Rectal smooth muscle tissue (tissue), 1 donor: Measurements from ENCODE around the gene PPP1CA.

Experiments
- H3K27ac ChIP-seq: one replicate; pipeline ENCODE4 v1.7.0; 2013; ENCODE audit warnings: low read depth, low read length, inconsistent platforms
- H3K27me3 ChIP-seq: one replicate; pipeline ENCODE4 v1.7.0; 2013; ENCODE audit warnings: low read length; ENCODE audit not compliant: control insufficient read depth, insufficient read depth
- H3K36me3 ChIP-seq: one replicate; pipeline ENCODE4 v1.7.0; 2013; ENCODE audit warnings: low read length; ENCODE audit not compliant: control insufficient read depth, insufficient read depth
- H3K4me1 ChIP-seq: one replicate; pipeline ENCODE4 v1.7.0; 2013; ENCODE audit warnings: low read length; ENCODE audit not compliant: control insufficient read depth, insufficient read depth
- H3K4me3 ChIP-seq: one replicate; pipeline ENCODE4 v1.7.0; 2013; ENCODE audit warnings: low read length
- H3K9ac ChIP-seq: one replicate; pipeline ENCODE4 v1.7.0; 2013; ENCODE audit warnings: low read length

Gene PPP1CA

DNA sequence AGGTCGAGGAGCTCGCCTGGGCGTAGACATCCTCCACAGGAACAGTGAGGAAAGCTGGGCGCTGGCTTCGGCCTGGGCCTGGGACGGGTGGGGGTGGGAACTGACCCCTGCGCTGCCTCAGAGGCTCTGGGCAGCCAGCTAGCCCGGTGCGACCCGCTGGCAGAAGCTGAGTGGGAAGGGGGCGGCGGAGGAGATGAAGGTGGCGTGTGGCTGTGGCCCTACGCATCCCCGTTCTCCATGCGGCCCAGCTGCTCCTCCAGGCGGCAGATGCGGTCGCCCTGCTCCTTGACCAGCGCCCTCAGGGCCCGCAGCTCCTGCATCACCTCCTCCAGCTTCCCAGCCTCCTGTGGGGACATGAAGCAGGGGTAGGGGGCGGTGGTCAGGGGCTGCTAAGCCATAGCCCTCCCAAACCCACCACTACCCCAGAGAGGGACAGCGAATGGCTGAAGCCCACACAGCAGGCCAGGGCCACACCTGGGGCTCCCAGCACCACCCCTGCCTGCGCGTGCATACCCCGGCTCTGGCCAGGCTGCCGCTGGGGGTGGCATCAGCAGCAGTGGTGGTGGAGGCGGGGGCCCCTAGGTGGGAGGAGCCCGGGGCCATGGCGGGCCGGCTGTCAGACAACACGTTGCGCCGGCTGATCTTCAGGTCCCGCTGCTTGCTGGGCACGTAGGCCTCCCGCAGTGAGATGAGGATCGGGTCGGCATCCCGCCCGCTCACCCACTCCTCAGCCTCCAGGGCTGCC, 36.7 kb upstream of the PPP1CA start:
- H3K36me3 ChIP-seq, result peaks cover 9% of the 10 kb centered on the region
- peak overlapping the region; percentile 60 for H3K4me3 ChIP-seq
- H3K27me3 ChIP-seq, result no peaks in the 10 kb centered on the region
- H3K4me1 ChIP-seq, result no peaks in the 10 kb centered on the region
- no peak overlapping the region for H3K27ac ChIP-seq
- no peak overlapping the region for H3K9ac ChIP-seq

DNA sequence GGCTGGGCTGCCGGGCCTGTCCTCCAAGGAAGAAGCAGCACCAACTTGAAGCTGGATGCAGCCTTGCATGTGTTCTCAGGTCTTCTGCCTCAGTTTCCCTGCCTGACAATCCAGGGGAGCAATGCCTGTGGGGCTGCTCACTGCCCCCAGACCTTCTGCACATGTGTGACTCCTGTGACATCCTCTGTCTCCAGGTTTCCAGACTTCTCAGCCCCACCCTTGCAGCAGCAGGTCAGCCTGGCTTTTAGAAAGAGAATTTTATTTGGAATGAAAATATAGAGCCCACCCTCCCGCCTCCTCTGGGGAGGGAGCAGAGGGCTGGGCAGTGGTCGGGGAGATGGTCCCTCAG, 36.1 kb upstream of the PPP1CA start:
- H3K27me3 ChIP-seq, result no peaks in the 10 kb centered on the region
- H3K4me3 ChIP-seq, result peak overlapping the region; percentile 60
- no peak overlapping the region for H3K9ac ChIP-seq
- no peak overlapping the region for H3K27ac ChIP-seq
- H3K36me3 ChIP-seq, result peaks cover 11% of the 10 kb centered on the region
- no peaks in the 10 kb centered on the region for H3K4me1 ChIP-seq

DNA sequence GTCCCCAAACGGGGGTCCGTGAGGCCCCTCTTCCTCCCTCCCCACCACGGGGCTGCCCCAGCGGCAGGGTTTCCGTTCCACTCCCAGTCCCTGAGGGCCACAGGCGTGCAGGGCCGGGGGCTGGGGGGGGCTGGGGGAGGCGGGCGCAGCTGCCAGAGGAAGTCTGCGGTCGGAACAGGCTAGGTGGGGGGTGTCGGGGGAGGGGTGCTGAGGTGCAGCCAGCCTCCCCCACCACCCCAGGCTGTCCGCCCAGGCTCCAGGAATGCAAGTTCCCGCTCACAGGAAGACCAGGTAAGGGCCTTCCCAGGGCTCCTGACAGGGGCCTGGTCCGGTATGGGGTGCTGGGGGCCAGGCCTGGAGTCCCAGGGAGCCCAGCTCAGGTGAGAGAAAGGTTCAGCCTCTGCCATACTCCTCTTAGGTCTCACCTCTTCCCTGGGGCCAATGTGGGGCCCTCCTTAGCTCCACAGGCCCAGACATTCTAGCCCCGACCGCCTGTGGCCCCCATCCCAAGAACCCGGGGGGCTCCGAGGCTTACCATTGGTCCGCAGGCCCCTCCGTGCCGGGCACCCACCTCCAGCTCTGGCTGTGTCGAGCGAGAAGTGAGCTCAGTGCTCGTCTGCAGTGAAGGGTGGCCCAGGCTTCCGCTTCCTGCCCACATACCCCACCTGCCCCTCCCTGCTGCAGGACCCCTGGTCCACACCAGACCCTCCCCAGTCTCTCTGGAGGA, 35.6 kb upstream of the PPP1CA start, which contains the start of gene PTPRCAP:
Gene PTPRCAP, minus strand, starts transcription at position 601 of the 727 bp plus-strand sequence. Its CDS starts 63 bp downstream, at position 538.
- no peak within 1 kb of the TSS for H3K27ac ChIP-seq
- no peak within 1 kb of the TSS for H3K9ac ChIP-seq
- no peaks in the 10 kb centered on the region for H3K27me3 ChIP-seq
- peak within 1 kb of the TSS; percentile 60 for H3K4me3 ChIP-seq
- H3K4me1 ChIP-seq, result no peaks in the 10 kb centered on the region
- peaks cover 13% of the 10 kb centered on the region for H3K36me3 ChIP-seq

DNA sequence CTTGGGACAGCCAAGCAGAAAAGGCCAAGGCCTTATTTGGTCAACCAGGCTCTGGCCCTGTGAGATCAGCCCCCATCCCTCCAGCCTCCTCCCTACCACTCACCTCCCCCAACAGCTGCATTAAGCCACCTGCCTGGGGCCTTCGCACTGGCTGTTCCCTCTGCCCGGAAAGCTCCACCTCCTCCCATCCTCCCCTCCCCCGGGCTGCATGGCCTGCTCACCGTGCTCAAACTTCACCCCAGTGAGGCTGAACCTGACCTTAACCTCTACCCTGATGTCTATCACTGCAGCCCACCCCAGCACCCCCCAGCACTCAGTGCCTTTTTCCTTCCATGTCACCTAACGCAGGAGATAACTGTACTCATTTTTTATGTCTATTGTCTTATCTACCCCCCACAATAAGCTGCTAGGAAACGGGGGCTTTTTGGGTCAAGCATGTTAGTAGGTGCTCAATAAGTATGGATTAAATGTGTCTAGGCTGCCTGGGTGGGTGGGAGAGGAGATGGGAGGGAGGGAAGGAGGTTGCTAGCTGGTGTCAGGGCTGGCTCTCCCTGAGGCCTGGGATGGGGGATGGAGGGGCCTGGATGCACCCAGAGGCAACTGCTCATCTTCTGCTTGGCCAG, 34.9 kb upstream of the PPP1CA start:
- Histone ChIP-seq H3K27me3 (no peaks in the 10 kb centered on the region), H3K4me3 (peak overlapping the region; percentile 57), H3K4me1 (no peaks in the 10 kb centered on the region), H3K36me3 (peaks cover 15% of the 10 kb centered on the region), H3K27ac (no peak overlapping the region), H3K9ac (no peak overlapping the region)

DNA sequence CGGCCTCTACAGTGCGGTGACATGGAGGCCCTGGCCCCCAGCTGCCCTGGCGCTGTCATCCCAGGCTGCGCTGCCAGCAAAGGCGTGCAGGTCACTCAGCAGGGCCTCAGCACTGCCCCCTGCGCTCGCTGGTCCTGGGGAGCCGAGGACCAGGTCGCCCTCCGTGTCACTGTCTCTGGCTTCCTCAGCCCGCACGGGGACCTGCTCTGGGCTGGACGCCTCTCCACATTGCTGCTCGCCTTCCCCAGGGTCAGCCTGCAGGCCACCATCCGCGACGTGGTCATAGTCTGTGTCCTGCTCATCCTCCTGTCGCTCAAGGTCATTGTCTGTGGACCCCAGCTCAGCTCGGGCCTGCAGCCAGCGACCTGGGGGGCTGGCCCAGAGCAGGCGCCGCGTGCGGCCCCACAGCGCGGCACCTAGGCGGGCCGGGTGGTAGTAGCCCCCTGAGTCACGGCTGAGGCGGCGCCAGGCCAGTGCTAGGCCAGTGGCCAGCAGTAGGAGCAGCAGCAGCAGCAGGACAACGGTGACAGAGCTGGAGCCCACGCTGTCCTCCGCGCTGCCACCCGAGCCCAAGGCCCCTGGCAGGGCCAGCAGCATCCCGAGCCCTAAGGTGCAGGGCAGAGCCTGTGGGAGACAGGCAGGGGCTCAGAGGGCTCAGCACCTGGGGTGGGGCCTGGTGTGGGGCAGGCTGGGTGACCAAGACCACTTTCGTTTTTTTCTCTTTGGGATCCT, 34.2 kb upstream of the PPP1CA start:
- peaks cover 15% of the 10 kb centered on the region for H3K36me3 ChIP-seq
- peak overlapping the region; percentile 6 for H3K27ac ChIP-seq
- H3K27me3 ChIP-seq, result no peaks in the 10 kb centered on the region
- peak overlapping the region; percentile 57 for H3K4me3 ChIP-seq
- H3K4me1 ChIP-seq, result no peaks in the 10 kb centered on the region
- H3K9ac ChIP-seq, result no peak overlapping the region

DNA sequence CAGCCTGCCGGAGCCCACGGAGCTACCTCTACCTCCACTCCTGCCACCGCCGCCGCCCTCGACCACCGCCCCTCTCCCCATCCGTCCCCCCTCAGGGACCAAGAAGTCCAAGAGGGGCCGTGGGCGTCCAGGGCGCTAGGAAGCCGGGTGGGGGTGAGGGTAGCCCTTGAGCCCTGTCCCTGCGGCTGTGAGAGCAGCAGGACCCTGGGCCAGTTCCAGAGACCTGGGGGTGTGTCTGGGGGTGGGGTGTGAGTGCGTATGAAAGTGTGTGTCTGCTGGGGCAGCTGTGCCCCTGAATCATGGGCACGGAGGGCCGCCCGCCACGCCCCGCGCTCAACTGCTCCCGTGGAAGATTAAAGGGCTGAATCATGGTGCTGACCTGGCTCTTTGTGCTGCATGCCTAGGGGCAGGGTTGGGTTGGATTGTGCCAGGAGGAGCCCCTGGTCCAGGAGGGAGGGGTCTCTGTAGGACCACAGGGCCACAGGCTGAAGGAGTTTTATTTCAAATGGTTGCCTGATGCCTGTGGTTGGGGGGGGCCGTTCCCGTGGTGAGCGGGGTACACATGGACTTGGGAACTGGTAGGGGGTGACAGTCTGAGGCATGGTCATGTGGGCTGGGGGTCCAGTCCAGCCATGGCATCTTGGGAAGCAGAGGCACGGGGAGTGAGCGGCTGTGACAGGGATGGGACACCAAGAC, 33.5 kb upstream of the PPP1CA start:
- no peaks in the 10 kb centered on the region for H3K4me1 ChIP-seq

DNA sequence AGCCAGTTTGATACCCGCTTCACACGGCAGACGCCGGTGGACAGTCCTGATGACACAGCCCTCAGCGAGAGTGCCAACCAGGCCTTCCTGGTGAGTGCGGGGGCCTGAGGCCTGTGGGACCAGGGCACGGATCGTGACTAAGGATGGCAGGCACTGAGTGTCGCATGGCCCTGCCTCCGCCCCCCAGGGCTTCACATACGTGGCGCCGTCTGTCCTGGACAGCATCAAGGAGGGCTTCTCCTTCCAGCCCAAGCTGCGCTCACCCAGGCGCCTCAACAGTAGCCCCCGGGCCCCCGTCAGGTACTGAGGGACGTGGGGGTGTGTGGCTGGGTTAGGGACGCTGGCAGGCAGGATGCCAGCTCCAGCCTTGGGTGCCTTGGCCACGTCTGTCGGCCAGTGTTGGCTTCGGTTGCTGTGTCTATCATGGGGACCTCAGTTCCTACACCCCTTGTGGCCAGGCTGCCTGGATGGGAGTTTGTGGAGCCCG, 32.8 kb upstream of the PPP1CA start:
- H3K9ac ChIP-seq, result no peak overlapping the region
- no peak overlapping the region for H3K4me3 ChIP-seq
- H3K27ac ChIP-seq, result no peak overlapping the region
- H3K4me1 ChIP-seq, result peaks cover 1% of the 10 kb centered on the region
- H3K36me3 ChIP-seq, result peaks cover 15% of the 10 kb centered on the region
- no peaks in the 10 kb centered on the region for H3K27me3 ChIP-seq

More for the DNA sequence above, 33.5 kb upstream of the PPP1CA start:
- Histone ChIP-seq H3K9ac (no peak overlapping the region), H3K36me3 (peaks cover 15% of the 10 kb centered on the region), H3K27me3 (no peaks in the 10 kb centered on the region), H3K27ac (no peak overlapping the region), H3K4me3 (no peak overlapping the region)

DNA sequence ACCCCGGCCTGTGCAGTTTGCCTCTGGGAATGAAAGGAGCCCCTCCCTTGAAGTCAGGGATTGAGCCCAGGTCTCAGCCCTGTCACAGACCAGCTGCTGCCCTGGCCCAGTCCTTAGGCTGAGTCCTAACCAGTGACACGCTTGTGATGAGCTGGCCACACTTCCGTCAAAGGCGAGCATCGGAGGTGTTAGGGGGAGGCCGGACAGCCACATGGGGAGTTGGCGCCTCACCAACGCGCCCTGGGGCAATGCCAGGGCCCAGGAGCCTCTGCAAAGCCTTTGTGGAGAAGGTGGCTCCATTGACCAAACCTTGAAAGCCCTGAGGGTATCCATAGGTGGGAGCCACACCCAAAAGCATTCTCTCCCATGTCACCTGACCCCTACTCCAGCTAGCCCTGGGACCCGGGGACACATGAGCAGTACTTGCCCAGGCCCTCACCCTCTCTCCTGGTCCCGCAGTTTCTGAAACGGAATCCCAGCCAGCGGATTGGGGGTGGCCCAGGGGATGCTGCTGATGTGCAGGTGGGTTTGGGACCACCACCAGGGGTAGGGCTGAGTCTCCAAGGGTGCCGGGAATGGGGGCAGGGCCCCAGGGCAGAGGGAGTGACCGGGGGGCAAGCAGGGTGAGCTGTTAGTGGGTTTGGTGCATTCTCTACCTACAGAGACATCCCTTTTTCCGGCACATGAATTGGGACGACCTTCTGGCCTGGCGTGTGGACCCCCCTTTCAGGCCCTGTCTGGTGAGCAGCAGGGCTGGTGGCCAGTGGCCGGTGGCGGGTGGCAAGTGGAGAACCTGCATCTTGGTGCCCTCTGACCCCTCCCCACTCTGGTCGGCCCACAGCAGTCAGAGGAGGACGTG, 32.1 kb upstream of the PPP1CA start:
- H3K27ac ChIP-seq, result no peak overlapping the region
- H3K4me3 ChIP-seq, result no peak overlapping the region
- H3K4me1 ChIP-seq, result peaks cover 6% of the 10 kb centered on the region
- H3K36me3 ChIP-seq, result peaks cover 15% of the 10 kb centered on the region
- H3K27me3 ChIP-seq, result no peaks in the 10 kb centered on the region
- H3K9ac ChIP-seq, result no peak overlapping the region

DNA sequence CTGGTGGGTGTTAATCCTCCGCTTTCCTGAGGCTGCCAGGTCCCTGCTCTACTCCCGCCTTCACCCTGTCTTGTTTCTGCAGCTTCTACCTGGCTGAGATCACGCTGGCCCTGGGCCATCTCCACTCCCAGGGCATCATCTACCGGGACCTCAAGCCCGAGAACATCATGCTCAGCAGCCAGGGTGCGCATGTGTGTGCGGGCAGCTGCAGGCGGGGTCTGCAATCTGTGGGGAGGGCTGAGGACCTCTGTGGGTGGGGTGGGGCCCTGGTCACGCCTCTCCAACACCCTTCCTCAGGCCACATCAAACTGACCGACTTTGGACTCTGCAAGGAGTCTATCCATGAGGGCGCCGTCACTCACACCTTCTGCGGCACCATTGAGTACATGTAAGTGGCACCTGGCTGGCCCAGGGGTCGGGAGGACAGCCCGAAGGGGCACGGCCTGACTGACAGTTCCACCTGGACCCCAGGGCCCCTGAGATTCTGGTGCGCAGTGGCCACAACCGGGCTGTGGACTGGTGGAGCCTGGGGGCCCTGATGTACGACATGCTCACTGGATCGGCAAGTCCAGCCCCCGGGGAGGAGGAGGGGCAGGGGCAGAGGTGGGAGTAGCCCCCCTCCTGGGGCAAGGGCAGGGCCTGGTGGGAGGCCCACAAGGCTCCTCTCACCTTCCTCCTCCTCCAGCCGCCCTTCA, 31.1 kb upstream of the PPP1CA start:
- Histone ChIP-seq H3K4me3 (no peak overlapping the region), H3K4me1 (peaks cover 6% of the 10 kb centered on the region), H3K9ac (no peak overlapping the region), H3K36me3 (peaks cover 15% of the 10 kb centered on the region), H3K27ac (no peak overlapping the region), H3K27me3 (no peaks in the 10 kb centered on the region)

DNA sequence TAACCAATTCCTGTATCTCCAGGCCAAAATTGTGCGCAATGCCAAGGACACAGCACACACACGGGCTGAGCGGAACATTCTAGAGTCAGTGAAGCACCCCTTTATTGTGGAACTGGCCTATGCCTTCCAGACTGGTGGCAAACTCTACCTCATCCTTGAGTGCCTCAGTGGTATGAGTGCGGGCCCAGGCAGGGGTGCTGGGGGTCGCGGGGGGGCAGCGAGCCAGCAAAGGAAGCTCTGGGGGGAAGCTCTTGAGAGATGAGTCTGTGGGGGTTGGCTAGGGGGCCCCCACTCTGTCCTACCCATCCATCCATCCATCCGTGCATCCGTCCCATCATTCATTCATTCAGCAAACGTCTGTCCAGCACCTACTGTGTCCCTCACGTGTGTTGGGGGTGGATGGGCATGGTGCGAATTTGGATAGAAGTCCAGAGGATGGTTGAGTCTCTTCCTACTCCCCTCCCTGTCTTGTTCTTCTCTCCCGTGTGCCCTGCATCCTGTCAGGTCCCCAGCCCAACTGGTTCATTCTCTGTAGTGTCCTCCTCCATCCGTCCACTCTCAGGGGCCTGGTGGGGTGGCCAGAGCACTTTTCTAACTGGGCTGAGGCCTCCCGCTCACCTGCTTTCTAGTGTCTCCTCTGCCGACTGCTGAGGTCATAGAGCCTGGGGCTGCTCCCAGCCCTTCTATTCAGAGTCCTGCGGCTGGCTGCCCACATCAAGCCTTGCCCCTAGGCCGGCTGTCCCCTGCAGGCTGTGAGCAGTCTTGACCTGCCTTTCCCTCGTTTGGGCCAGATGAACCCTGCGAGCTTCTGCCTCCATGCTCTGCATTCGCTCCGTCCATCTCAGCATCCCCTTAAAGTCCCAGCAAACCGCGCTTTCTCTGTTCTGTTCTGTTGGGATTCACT, 29.9 kb upstream of the PPP1CA start:
- H3K27ac ChIP-seq, result no peak overlapping the region
- no peaks in the 10 kb centered on the region for H3K27me3 ChIP-seq
- peaks cover 13% of the 10 kb centered on the region for H3K36me3 ChIP-seq
- H3K4me3 ChIP-seq, result no peak overlapping the region
- H3K4me1 ChIP-seq, result peaks cover 9% of the 10 kb centered on the region
- H3K9ac ChIP-seq, result no peak overlapping the region
